NCI-H1436 treated with DMSO at 0.1 percent for 48 hours (cell line): Measurements from ENCODE around the gene PRX.
"Not testable (repeated sequence)": the region's sequence is repeated elsewhere in the genome, so short reads cannot be mapped to it uniquely, and the experiment has no call there.

Experiments
- DNase-seq: peaks from one replicate; lab custom pipeline; 2025; lab: John Stamatoyannopoulos, UW

Gene PRX

DNA sequence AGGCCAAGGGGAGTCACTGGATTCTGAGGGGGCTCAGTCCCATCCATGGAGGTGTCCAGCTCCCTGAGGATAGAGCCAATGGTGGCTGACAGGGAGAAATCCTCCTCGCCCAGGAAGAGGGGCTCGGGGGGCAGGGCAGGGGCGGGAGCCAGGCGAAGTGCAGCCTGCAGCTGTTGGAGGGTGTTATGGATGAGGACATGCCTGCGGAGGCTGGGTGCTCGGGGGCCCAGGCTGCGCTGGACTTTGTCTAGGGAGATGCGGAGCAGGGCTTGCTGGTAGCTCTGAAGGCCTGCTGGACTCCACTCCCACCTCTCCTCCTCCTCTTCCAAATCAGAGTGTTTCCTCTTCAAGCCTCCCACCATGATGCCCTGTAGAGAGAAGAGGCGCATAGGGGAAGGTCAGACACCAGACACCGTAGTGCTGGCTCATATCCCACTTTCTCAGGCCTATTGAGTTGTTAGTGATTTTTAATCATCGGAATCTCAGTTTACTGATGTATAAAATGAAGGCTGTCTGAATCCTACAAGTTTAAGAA lies 28.6 kb upstream of the PRX start:
- no peak for DNase-seq

GRCh38 chr19:40438284-40438683 lies 25.1 kb upstream of the PRX start:
- no peak for DNase-seq

DNA sequence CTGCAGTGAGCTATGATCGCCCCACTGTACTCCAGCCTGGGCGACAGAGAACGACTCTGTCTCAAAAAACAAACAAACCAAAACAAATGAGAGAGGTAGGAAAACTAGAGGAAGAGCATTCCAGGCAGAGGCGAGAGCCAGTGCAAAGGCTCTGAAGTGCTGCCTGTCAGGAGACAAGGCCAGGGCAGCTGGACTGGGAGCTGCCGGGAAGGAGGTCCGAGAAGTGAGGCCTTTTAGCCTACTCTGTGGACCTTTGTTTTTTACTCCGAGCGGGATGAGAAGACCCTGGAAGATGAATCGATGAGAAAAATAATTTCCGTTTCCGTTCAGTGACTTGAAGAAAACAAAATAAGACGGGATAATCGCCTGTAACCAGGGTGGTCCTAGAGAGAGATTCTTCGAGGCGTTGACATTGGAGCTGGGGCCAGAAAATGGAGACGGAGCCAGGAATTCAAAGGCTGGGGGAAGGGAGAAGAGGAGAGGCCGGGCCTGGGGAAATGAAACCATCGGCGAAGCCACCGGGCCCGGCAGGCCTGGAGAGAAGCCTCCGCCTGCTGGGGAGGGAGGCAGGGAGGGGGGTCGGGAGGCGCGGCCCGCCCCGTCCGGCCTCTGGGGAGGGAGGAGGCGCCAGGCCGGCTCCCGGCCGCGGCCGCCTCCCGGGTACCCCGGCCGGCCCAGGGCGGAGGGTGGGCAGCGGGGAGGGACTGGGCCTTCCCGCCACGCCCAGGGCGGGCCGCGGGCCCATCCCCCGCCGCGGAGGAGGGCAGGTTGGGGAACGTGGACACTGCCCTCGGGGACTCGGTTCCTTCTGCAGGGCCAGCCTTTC lies 20.4 kb upstream of the PRX start:
- peak; percentile 2 for DNase-seq

DNA sequence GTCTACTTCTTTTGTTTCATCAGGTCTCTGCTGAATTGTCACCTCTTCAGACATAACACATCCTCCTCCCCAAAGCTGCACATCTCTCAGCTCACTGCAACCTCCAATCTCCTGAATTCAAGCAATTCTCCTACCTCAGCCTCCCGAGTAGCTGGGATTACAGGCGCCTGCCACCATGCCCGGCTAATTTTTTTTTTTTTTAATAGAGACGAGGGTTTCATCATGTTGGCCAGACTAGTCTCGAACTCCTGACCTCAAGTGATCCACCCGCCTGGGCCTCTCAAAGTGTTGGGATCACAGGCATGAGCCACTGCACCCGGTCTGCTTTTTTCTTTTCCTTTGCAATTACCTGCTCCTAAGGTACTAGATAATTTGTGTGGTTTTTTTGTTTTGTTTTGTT lies 19.6 kb upstream of the PRX start:
- not testable (repeated sequence) for DNase-seq

DNA sequence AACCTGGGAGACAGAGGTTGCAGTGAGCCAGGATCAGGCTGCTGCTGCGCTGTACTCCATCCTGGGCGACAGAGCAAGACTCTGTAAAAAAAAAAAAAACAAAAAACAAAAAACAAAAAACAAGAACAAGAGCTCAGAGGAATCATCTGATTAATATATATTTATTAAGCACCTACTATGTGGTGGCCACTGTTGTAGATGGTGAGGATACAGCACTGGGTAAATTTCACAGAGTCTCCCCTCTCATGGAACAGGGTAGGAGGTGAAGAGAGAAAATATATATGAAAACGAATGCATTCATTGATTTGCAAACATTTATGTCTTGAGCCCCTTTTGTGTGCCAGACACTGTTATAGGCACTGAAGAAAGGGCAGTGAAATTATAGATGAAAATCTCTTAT lies 18.5 kb upstream of the PRX start:
- DNase-seq, result no peak

GRCh38 chr19:40430242-40430641 lies 17.1 kb upstream of the PRX start:
- not testable (repeated sequence) for DNase-seq

DNA sequence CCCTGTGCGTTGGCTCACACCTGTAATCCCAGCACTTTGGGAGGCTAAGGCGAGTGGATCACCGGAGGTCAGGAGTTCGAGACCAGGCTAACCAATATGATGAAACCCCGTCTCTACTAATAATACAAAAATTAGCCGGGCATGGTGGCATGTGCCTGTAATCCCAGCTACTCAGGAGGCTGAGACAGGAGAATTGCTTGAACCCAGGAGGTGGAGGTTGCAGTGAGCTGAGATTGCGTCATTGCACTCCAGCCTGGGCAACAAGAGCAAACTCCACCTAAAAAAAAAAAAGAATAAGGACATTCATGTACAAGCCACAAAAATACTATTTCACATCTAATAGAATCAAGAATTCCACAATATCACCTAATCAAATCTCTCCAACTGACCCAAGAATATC lies 15.0 kb upstream of the PRX start:
- not testable (repeated sequence) for DNase-seq

- peak; percentile 97 for DNase-seq
These were observed 12.5 kb upstream of the PRX start, which contains the start of gene SERTAD1 for GRCh38 chr19:40425450-40426287. Gene SERTAD1, minus strand, starts transcription at chr19:40425992. Its CDS starts 2,446 bp downstream, at chr19:40423546.

DNA sequence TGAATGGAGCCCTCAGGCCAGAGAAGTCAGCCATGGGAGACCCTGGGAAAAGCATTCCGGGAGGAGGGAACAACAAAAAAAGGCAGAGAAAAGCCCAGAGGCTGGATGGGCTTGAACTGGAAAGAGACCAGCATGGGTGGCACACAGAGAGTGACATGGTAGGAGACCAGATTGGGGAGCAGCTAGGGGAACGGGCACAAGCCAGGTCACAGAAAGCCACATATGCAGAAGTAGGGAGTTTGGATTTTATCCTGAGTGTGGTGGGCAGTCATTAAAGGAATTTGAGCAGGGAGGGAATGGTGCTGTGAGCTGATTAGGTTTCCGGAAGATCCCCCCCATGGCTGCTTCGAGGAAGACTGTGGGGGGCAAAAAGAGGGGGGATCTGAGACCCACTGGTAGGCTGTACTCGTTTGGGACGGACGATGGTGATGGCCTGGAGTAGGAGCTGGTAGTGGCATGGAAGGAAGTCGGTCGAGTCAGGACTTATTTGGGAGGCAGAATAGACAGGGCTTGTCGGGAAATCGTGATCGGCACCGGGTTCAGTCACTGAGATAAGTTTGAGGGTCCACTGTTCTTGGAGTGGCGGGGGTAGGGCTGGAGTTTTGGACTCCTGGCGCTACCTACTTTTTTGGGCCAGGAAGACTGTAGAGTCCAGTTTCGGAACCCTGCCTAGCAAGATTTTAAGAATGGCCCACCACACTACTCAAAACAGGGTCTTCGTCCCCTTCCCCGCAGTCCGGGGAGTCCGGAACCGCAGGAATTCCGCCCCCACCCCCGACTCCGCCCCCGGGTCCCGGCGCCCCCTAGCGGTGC lies 11.7 kb upstream of the PRX start:
- DNase-seq, result no peak

DNA sequence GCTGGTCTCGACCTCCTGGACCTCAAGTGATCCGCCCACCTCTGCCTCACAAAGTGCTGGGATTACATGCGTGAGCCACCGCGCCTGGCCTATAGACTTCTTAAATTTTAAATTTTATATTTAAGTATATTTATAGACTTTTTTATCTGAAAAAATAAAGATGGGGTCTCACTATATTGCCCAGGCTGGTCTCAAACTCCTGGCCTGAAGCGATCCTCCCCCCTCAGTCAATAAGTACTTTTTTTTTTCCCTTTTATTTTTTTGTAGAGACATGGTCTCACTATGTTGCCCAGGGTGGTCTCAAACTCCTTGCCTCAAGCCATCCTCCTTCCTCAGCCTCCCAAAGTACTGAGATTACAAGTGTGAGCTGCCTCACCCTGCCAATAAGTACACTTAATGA lies 10.8 kb upstream of the PRX start:
- DNase-seq, result no peak

DNA sequence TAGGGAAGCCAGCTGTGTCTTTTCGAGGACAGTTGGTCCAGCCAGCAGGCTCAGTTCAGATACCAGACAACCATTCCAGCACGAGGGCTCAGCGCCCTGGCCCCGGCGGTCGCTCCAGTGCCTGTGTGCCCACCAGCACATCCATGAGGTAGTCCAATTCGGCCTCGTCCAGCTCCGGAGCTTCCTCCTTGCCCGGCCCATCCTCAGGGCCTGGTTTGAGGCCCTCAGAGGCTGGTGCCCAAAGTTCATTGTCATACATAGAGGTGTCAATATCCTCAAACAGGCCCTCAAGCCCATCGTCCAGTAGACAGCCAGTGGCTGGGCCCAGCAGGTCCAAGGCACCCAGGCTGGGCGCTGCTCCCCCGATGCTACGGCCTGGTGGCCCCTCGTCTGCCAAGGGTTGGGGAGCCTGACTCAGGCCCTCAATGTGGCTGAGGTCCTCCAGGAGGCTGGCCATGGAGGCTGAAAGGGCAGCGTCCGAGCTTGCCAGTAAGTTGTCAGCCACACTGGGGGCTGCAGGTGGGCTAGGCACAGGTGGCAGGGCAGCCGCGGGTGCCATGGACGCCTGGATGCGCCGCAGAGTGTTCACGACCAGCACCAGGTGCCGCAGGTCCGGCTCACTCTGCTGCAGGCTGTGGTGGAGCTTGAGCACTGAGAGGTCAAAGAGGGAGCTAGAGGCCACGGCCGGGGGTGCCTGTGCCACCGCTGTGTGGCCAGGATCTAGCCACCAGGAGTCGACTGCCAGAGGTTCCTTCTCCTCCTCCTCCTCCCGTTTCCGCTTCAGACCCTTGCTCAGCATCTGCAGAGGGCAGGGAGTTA lies 9.8 kb upstream of the PRX start:
- DNase-seq, result no peak

- no peak for DNase-seq
These were observed 9.0 kb upstream of the PRX start for GRCh38 chr19:40421993-40422747.

DNA sequence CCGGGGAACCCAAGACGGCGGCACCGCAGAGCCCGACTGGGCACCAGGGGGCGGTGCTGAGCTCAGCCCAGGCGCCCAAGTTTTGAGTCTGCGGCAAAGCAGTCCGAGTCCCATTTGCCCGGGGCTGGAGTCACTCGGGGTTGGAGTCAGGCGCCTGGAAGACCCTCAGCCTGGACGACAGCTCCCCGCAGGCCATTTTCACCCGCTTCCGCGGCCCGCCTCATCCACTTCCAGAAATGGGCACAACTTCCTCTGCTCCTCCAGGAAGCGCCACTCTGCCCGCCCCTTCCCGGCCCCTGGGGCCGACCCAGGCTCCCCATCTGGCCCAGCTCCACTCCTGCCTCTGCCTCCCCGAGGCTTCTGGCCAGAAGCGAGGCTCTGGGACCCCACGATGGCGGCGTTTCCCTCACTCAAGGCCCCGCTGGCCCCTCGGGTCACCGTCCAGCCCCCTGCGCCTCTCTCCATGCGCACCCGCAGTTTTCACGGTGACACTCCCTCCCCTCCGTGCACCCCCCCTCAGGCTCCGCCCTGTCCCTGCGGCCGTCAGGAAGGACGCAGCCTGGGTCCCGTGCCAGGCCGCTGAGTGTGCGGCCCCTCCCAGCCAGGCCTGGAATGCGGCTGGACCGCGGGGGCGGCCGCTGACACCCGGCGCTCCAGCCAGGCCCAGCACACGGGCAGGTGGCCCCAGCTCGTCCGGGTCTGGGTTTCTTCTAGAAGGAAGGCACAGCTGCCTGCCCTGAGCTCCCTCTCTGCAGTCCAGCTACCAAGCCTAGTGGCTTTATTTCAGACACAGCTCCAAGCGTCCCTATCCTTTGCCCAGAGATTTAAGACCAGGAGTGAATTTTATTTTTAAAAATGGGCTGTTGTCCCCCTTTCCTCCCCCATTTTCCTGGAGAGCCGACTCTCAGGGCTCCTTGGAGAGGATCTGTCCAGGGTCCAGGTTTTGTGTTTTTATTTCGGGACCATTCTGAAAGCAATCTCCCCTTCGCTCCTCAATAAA lies 7.9 kb upstream of the PRX start:
- DNase-seq, result no peak

DNA sequence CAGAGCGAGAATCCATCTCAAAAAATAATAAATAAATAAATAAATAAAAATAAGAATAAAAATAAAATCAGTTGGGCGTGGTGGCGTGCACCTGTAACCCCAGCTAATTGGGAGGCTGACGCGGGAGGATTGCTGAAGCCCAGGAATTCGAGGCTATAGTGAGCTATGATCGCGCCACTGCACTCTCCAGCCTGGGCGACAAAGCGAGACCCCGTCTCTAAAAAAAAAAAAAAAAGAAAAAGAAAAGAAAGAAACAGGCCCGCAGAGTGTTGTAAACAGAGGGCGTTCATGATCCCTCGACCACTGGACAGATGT lies 7.2 kb upstream of the PRX start:
- DNase-seq, result no peak

DNA sequence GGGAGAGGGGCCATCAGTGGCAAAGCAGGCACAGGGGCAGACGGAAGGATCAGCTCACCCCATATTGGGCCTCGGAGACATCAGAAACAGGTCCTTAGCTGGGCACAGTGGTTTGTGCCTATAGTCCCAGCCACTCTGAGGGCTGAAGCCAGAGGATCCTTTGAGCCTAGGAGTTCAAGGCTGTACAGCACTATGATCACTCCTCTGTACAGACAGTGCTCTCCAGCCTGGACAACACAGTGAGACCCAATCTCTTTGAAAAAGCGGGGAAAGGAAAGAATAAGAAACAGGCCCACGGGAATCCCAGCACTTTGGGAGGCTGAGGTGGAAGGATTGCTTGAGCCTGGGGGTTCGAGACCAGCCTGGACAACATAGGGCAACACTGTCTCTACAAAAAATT lies 6.6 kb upstream of the PRX start:
- DNase-seq, result no peak

GRCh38 chr19:40419066-40419612 lies 6.0 kb upstream of the PRX start:
- no peak for DNase-seq

- no peak for DNase-seq
These were observed 4.9 kb upstream of the PRX start for GRCh38 chr19:40418040-40418439.

DNA sequence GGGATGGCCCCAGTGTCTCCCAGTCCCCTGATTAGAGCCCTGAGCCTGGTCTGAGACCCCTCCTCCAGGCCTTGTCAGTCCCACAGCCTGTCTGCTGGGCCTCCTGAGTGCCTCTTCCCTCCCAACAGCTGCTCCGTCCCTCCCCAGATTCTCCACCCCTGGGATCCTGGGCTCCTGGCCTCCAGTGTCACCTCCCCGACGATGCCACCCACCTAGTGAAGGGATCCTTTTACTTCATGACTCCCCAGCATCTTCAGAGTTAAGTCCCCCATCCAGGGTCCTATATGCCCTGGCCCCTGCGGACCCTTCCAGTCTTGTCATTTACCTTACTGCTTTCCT lies 4.4 kb upstream of the PRX start:
- DNase-seq, result no peak
